Measurements from ENCODE around the gene IL17RE. TPM values are rescaled to one million over a fixed set of nuclear protein-coding genes. Genes with fewer than 3 reads are reported as not detected.

The IL17RE gene
- total and polyA plus RNA-seq, 10 donors: 0.57 to 5.1 (median 1.5) TPM

DNA sequence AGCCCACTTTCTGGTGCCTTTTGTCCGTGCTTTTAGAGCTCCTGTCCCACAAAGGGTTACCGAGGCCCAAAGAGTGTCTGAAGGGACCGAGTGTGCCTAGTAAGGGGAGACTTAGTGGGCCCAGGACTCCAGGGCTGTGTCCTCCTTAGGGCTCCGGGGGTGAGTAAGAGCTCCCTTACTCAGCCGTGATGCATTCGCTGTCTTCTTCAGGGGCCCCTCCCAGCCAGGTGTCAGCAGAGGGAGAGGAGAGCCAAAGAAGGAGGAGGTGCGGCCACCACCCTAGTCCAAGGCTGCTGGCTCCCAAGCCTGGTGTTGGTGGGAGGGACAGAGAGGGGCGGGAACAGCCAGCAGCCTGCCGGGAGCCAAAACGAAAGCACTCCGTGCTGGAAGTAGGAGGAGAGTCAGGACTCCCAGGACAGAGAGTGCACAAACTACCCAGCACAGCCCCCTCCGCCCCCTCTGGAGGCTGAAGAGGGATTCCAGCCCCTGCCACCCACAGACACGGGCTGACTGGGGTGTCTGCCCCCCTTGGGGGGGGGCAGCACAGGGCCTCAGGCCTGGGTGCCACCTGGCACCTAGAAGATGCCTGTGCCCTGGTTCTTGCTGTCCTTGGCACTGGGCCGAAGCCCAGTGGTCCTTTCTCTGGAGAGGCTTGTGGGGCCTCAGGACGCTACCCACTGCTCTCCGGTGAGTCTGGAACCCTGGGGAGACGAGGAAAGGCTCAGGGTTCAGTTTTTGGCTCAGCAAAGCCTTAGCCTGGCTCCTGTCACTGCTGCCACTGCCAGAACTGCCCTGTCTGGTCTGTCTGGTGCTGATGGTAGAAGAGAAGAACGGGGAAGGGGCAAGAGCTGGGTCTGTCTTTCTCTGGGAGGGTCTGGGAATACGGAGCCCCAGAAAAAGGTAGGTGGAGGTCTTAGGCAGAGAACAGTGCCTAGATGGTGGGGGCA lies 14.4 kb downstream of the IL17RE start, which contains the start of gene IL17RC:
TSS of gene IL17RC (plus strand) at position 365 of the 947 bp plus-strand sequence. CDS start at position 583, 218 bp downstream.
- DNase-seq: peak; percentile 90
- intact Hi-C loops (cut with DNase I; ENCODE audit: low total_unique reads): no loop called here
- 22 to 33% (median 29%) methylated on average over 16 to 19 of the region's 19 CpGs for WGBS, 5 donors
- H3K27ac ChIP-seq: peak within 1 kb of the TSS; percentile 53 to 86 (median 80)
- H3K27me3 ChIP-seq (replicated peaks in 1 of 7): peaks cover 0 to 22% (median 0%) of the 10 kb centered on the region in 7 donors
- H3K36me3 ChIP-seq: peaks cover 0 to 7% (median 0%) of the 10 kb centered on the region in 6 donors
- H3K4me3 ChIP-seq: peak within 1 kb of the TSS; percentile 47 to 84 (median 56)
- no peak for TF ChIP-seq CTCF (IDR thresholded peaks at IDR 0.05 in 8 of 11, conservative IDR thresholded peaks at IDR 0.05 in 3 of 11)
- peak in 1 of 3 donors; percentile 20 for TF ChIP-seq POLR2A (IDR thresholded peaks at IDR 0.05)
- peak; percentile 61 to 83 (median 71) for TF ChIP-seq POLR2AphosphoS5 (IDR thresholded peaks at IDR 0.05)
- no peaks in the 10 kb centered on the region for H3K9me3 ChIP-seq
- H3K4me1 ChIP-seq: peaks cover 10 to 59% (median 38%) of the 10 kb centered on the region in 6 donors

DNA sequence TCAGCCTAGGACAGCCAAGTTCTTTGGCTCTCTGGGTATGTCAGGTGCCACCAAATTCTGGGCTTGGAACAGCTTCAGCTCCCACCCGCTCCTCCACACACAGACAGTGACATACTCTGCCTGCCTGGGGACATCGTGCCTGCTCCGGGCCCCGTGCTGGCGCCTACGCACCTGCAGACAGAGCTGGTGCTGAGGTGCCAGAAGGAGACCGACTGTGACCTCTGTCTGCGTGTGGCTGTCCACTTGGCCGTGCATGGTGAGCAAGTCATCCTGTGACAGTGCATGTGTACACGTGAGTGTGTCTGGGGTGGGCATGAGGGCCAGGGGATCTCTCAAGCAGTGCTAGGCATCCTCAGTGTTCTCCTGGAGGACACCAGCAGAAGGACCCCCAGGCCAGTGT lies 15.2 kb downstream of the IL17RE start:
- TF ChIP-seq POLR2AphosphoS5 (IDR thresholded peaks at IDR 0.05): no peak
- TF ChIP-seq CTCF (IDR thresholded peaks at IDR 0.05 in 8 of 11, conservative IDR thresholded peaks at IDR 0.05 in 3 of 11): no peak
- TF ChIP-seq POLR2A (IDR thresholded peaks at IDR 0.05): no peak
- 57 to 91% (median 85%) methylated on average over 1 to 10 of the region's 10 CpGs for WGBS, 5 donors
- DNase-seq: no peak

GRCh38 chr3:9918261-9919038 lies 15.8 kb downstream of the IL17RE start:
- peak; percentile 57 for DNase-seq
- no peaks in the 10 kb centered on the region for H3K9me3 ChIP-seq
- intact Hi-C loops (cut with DNase I; ENCODE audit: low total_unique reads): no loop called here
- H3K36me3 ChIP-seq: peaks cover 0 to 7% (median 0%) of the 10 kb centered on the region in 6 donors
- 90 to 95% (median 93%) methylated on average over 7 to 8 of the region's 8 CpGs for WGBS, 5 donors
- no peak overlapping the region for H3K4me3 ChIP-seq
- no peak overlapping the region for H3K27ac ChIP-seq
- peaks cover 10 to 52% (median 38%) of the 10 kb centered on the region in 6 donors for H3K4me1 ChIP-seq
- no peak for TF ChIP-seq CTCF (IDR thresholded peaks at IDR 0.05 in 8 of 11, conservative IDR thresholded peaks at IDR 0.05 in 3 of 11)
- peaks cover 0 to 22% (median 0%) of the 10 kb centered on the region in 7 donors for H3K27me3 ChIP-seq (replicated peaks in 1 of 7)

More for the DNA sequence above, 15.2 kb downstream of the IL17RE start:
- H3K27me3 ChIP-seq (replicated peaks in 1 of 7): peaks cover 0 to 22% (median 0%) of the 10 kb centered on the region in 7 donors
- H3K27ac ChIP-seq: peak overlapping the region in 2 of 8 donors; percentile 84
- peak overlapping the region in 2 of 8 donors; percentile 70 to 84 for H3K4me3 ChIP-seq
- peaks cover 10 to 52% (median 38%) of the 10 kb centered on the region in 6 donors for H3K4me1 ChIP-seq
- H3K9me3 ChIP-seq: no peaks in the 10 kb centered on the region
- peaks cover 0 to 7% (median 0%) of the 10 kb centered on the region in 6 donors for H3K36me3 ChIP-seq
- intact Hi-C loops (cut with DNase I; ENCODE audit: low total_unique reads): no loop called here
